Measurements from ENCODE around the gene TRIM52. TPM values are rescaled to one million over a fixed set of nuclear protein-coding genes. Genes with fewer than 3 reads are reported as not detected.

TRIM52 gene
- total and polyA plus RNA-seq, 9 donors: 13.0 to 18.8 (median 15.3) TPM

DNA sequence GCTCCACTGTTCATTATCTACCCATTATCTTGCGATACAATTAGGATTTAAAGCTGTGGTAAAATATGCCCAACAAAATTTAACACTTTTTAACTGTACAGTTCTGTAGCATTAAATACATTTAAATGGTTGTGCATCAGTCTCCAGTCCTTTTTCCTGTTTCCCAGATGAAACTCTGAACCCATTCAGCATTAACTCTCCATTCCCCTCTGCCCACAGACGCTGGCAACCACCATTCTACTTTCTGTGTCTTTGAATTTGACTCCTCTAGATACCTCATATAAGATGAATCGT is 53.0 kb downstream of the TRIM52 start:
- no peak for DNase-seq
- Histone ChIP-seq H3K4me3 (peak overlapping the region; percentile 52), H3K4me1 (ENCODE audit: insufficient read depth) (peaks cover 12% of the 10 kb centered on the region), H3K27me3 (no peaks in the 10 kb centered on the region), H3K36me3 (no peaks in the 10 kb centered on the region), H3K9me3 (no peaks in the 10 kb centered on the region), H3K27ac (peak overlapping the region in 1 of 2 donors; percentile 79)
- WGBS, 3 donors: 28 to 33% (median 30%) methylated on average over 3 of the region's 3 CpGs
- TF ChIP-seq EP300 (IDR thresholded peaks at IDR 0.05) (no peak), POLR2A (IDR thresholded peaks at IDR 0.05) (no peak)
- TF ChIP-seq, protein P1, sequence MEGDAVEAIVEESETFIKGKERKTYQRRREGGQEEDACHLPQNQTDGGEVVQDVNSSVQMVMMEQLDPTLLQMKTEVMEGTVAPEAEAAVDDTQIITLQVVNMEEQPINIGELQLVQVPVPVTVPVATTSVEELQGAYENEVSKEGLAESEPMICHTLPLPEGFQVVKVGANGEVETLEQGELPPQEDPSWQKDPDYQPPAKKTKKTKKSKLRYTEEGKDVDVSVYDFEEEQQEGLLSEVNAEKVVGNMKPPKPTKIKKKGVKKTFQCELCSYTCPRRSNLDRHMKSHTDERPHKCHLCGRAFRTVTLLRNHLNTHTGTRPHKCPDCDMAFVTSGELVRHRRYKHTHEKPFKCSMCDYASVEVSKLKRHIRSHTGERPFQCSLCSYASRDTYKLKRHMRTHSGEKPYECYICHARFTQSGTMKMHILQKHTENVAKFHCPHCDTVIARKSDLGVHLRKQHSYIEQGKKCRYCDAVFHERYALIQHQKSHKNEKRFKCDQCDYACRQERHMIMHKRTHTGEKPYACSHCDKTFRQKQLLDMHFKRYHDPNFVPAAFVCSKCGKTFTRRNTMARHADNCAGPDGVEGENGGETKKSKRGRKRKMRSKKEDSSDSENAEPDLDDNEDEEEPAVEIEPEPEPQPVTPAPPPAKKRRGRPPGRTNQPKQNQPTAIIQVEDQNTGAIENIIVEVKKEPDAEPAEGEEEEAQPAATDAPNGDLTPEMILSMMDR (IDR thresholded peaks at IDR 0.05): no peak
- intact Hi-C loops (cut with DNase I): loop anchor here in 1 of 4 donors (10.0 kb wide), 1 partner anchor 383 kb away; no protein-coding TSS in a partner anchor

DNA sequence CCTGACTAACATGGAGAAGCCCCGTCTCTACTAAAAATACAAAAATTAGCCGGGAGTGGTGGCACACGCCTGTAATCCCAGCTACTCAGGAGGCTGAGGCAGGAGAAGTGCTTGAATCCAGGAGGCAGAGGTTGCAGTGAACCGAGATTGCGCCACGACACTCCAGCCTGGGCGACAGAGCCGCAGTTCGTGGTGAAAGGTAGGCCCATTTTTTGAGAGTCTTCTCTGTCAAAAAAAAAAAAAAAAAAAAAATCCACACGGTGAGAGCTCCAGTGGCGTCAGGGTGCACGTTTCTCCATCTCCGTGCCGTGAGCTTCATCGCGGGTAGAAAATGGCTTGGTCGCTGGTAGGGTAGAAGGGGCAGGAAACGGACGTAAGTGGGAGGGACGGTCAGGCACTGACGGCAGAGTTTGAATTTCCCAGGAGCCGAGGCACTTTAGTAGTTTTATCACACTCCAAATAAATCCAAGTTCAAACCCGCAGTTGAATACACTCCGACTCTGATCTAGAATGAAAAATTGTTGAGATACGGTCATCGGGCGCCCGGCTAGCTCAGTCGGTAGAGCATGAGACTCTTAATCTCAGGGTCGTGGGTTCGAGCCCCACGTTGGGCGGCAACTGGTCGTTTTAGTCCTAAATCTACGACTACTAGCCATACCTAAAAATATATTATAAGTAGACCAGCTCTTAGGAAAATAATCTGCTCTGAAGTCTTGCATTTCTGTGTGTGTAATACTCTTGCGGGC is 53.6 kb downstream of the TRIM52 start:
- DNase-seq: peak; percentile 71 to 87 (median 82)
- intact Hi-C loops (cut with DNase I): loop anchor here in 1 of 4 donors (10.0 kb wide), 1 partner anchor 383 kb away; no protein-coding TSS in a partner anchor
- H3K27ac ChIP-seq: peak overlapping the region; percentile 40 to 79
- WGBS, 3 donors: 1% methylated on average over 36 of the region's 36 CpGs
- peak overlapping the region; percentile 52 for H3K4me3 ChIP-seq
- no peaks in the 10 kb centered on the region for H3K27me3 ChIP-seq
- no peaks in the 10 kb centered on the region for H3K9me3 ChIP-seq
- H3K4me1 ChIP-seq (ENCODE audit: insufficient read depth): peaks cover 12% of the 10 kb centered on the region
- TF ChIP-seq POLR2A (IDR thresholded peaks at IDR 0.05): no peak
- TF ChIP-seq EP300 (IDR thresholded peaks at IDR 0.05): no peak
- TF ChIP-seq, protein P1 (IDR thresholded peaks at IDR 0.05): no peak
- H3K36me3 ChIP-seq: no peaks in the 10 kb centered on the region

DNA sequence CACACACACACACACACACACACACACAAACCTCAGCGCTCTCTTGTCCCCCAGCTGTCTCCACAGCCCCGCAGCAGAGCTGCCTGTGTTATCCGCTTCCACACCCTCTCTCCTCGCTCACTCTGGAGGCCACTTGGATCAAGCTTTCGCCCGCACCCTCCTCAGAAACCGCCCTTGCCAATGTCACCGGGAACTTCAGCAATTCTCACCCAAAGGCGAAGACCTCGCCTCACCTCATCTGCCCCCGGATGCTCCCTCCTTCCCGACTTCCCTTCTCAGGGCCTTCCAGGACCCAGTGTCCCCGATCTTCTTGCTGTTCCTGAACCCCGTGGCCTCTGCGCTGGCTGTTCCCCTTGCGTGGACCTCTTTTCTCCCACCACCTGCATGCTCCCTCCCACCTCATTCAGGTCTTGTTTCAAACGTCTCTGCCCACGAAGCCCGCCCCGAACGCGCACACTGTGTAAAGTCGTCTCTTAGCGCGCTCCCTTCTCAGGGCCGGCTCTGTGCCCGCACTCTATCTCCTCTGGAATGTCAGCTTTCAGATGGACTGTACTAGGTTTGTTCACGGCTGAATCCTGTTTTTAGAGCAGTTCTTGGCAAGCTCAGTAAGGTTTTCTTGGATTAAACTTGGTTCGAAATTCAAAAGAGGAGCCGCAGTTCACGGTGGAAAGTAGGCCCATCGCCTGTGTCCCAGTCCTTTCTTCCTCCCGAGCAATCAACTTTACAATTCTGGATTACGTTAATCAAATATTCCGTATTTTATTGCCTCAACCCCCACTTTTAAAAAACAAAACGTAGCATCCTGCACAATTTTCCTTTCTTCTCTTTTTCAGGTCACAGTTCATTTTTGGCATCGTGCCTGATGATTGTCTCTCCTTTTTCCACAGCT is 54.9 kb downstream of the TRIM52 start:
- peaks cover 12% of the 10 kb centered on the region for H3K4me1 ChIP-seq (ENCODE audit: insufficient read depth)
- peak overlapping the region; percentile 52 for H3K4me3 ChIP-seq

More for the DNA sequence above, 54.9 kb downstream of the TRIM52 start:
- no peaks in the 10 kb centered on the region for H3K36me3 ChIP-seq
- H3K9me3 ChIP-seq: no peaks in the 10 kb centered on the region
- peak overlapping the region; percentile 40 to 79 for H3K27ac ChIP-seq
- no peak for TF ChIP-seq POLR2A (IDR thresholded peaks at IDR 0.05)
- no peak for TF ChIP-seq EP300 (IDR thresholded peaks at IDR 0.05)
- TF ChIP-seq, protein P1 (IDR thresholded peaks at IDR 0.05): no peak
- intact Hi-C loops (cut with DNase I): loop anchor here in 1 of 4 donors (10.0 kb wide), 1 partner anchor 381 kb away; no protein-coding TSS in a partner anchor
- H3K27me3 ChIP-seq: no peaks in the 10 kb centered on the region
- WGBS, 3 donors: 5 to 7% (median 6%) methylated on average over 37 of the region's 37 CpGs
- DNase-seq: peak; percentile 33 to 61 (median 51)

Small RNAs within 50 kb of the gene (microRNA-seq; reads per million reads assigned to microRNA genes)
- gene MIR4638: 0 to 0.38 (median 0.16) reads per million in 3 donors

Small RNAs within 50 kb of the gene (small RNA-seq; reads per million reads assigned to genes)
- gene MIR4638 (not detected), gene RNU6-705P (not detected), gene SNORD95 (not detected), gene SNORD96A (not detected)

Other genes with a start within 250 kb of the TRIM52 start
- gene BTNL9, start 220.9 kb downstream of the TRIM52 start, total RNA-seq: 10 to 100 TPM in 3 of 7 donors, 1 to 10 TPM in 3, under 1 TPM in 1; 0.76 to 46.4 (median 9.6) TPM
- 10 to 100 TPM in 1 of 2 donors, 1 to 10 TPM in 1; 7.0 to 10.5 TPM for gene BTNL9, start 220.9 kb downstream of the TRIM52 start, polyA plus RNA-seq
- not detected for gene OR2V1, start 130.0 kb downstream of the TRIM52 start, total RNA-seq
- not detected for gene OR2V1, start 130.0 kb downstream of the TRIM52 start, polyA plus RNA-seq
- gene OR2V2, start 113.6 kb downstream of the TRIM52 start, total RNA-seq: under 1 TPM in 1 of 7 donors, not detected in 6; 0.80 TPM
- gene OR2V2, start 113.6 kb downstream of the TRIM52 start, polyA plus RNA-seq: not detected
- 1 to 10 TPM in 2 of 7 donors, under 1 TPM in 5; 0.34 to 2.9 (median 0.93) TPM for gene TRIM7, start 55.9 kb downstream of the TRIM52 start, total RNA-seq
- under 1 TPM; 0.45 to 0.82 TPM for gene TRIM7, start 55.9 kb downstream of the TRIM52 start, polyA plus RNA-seq
- 10 to 100 TPM in 6 of 7 donors, 1 to 10 TPM in 1; 8.2 to 22.7 (median 17.6) TPM for gene TRIM41, start 37.9 kb downstream of the TRIM52 start, total RNA-seq
- gene TRIM41, start 37.9 kb downstream of the TRIM52 start, polyA plus RNA-seq: 10 to 100 TPM; 11.1 to 13.2 TPM
- 1,000 to 10,000 TPM; 2,570 to 4,531 (median 3,203) TPM for gene RACK1, start 17.2 kb downstream of the TRIM52 start, total RNA-seq
- gene RACK1, start 17.2 kb downstream of the TRIM52 start, polyA plus RNA-seq: 1,000 to 10,000 TPM; 2,702 to 4,895 TPM
- under 1 TPM in 3 of 7 donors, not detected in 4; 0.23 to 0.55 (median 0.43) TPM for gene OR4F3, start 106.1 kb upstream of the TRIM52 start, total RNA-seq
- gene OR4F3, start 106.1 kb upstream of the TRIM52 start, polyA plus RNA-seq: not detected

All from ovary (tissue), 9 donors.